IPS-20b (cell line): ENCODE results near the gene ARMC6.
A peak's percentile ranks its signal among the peaks of the same experiment; 100 is the strongest.

Experiments
- H3K27ac ChIP-seq: one replicate; pipeline ENCODE4 v1.5.1; 2013; ENCODE audit warnings: low read length
- H3K27me3 ChIP-seq: 2 replicates; pipeline ENCODE4 v1.6.1; 2013; ENCODE audit warnings: mild to moderate bottlenecking, low read length, inconsistent platforms; ENCODE audit not compliant: insufficient read depth
- H3K36me3 ChIP-seq: 2 replicates; pipeline ENCODE4 v1.6.1; 2013; ENCODE audit warnings: low read depth, mild to moderate bottlenecking, inconsistent platforms, low read length, moderate library complexity; ENCODE audit not compliant: insufficient read depth
- H3K4me1 ChIP-seq: 2 replicates; pipeline ENCODE4 v1.6.1; 2013; ENCODE audit warnings: mild to moderate bottlenecking, control low read depth, inconsistent platforms, low read length, moderate library complexity; ENCODE audit not compliant: insufficient read depth
- H3K4me3 ChIP-seq: 2 replicates; pipeline ENCODE4 v1.5.1; 2013; ENCODE audit warnings: mild to moderate bottlenecking, low read length, inconsistent platforms
- H3K9ac ChIP-seq: 2 replicates; pipeline ENCODE4 v1.6.1; 2013; ENCODE audit warnings: low read depth, mild to moderate bottlenecking, inconsistent platforms, low read length, moderate library complexity
- H3K9me3 ChIP-seq: 2 replicates; pipeline ENCODE4 v1.6.1; 2013; ENCODE audit warnings: mild to moderate bottlenecking, low read depth, low read length, inconsistent platforms; ENCODE audit not compliant: insufficient read depth

Gene ARMC6

GRCh38 chr19:19033426-19034203 lies at the start of gene ARMC6, which contains the start of gene SUGP2:
ARMC6 (plus strand) TSS chr19:19033603; CDS start chr19:19034210, 607 bp downstream.
SUGP2 (minus strand) TSS chr19:19033517; CDS start chr19:19031071, 2,446 bp downstream.
- Histone ChIP-seq H3K36me3 (peaks cover 56% of the 10 kb centered on the region), H3K9me3 (peaks cover 8% of the 10 kb centered on the region), H3K27ac (peak within 1 kb of the TSS; percentile 83), H3K4me1 (0 out of 2 replicates have a peak, but pooled peaks cover 3% of the 10 kb centered on the region), H3K9ac (peak within 1 kb of the TSS; percentile 93; the same call in 1 of the 2 replicates), H3K27me3 (no peaks in the 10 kb centered on the region), H3K4me3 (peak within 1 kb of the TSS; percentile 92)

GRCh38 chr19:18984251-18984650 lies 49.2 kb upstream of the ARMC6 start:
- no peak overlapping the region for H3K9ac ChIP-seq
- H3K4me1 ChIP-seq: no peaks in the 10 kb centered on the region
- H3K27me3 ChIP-seq: peaks cover 8% of the 10 kb centered on the region
- no peak overlapping the region for H3K27ac ChIP-seq
- no peak overlapping the region for H3K4me3 ChIP-seq
- no peaks in the 10 kb centered on the region for H3K36me3 ChIP-seq
- no peaks in the 10 kb centered on the region for H3K9me3 ChIP-seq

GRCh38 chr19:18985257-18985656 lies 48.1 kb upstream of the ARMC6 start:
- H3K4me3 ChIP-seq: no peak overlapping the region
- peaks cover 8% of the 10 kb centered on the region for H3K27me3 ChIP-seq
- H3K4me1 ChIP-seq: no peaks in the 10 kb centered on the region
- no peaks in the 10 kb centered on the region for H3K36me3 ChIP-seq
- H3K27ac ChIP-seq: no peak overlapping the region
- no peaks in the 10 kb centered on the region for H3K9me3 ChIP-seq
- no peak overlapping the region for H3K9ac ChIP-seq

GRCh38 chr19:18987456-18987855 lies 45.9 kb upstream of the ARMC6 start:
- no peaks in the 10 kb centered on the region for H3K4me1 ChIP-seq

GRCh38 chr19:18989316-18989715 lies 44.1 kb upstream of the ARMC6 start:
- H3K36me3 ChIP-seq: peaks cover 23% of the 10 kb centered on the region
- H3K27me3 ChIP-seq: peaks cover 5% of the 10 kb centered on the region
- no peak overlapping the region for H3K27ac ChIP-seq
- H3K9ac ChIP-seq: no peak overlapping the region
- H3K4me1 ChIP-seq: no peaks in the 10 kb centered on the region
- no peaks in the 10 kb centered on the region for H3K9me3 ChIP-seq
- no peak overlapping the region for H3K4me3 ChIP-seq

More at GRCh38 chr19:18987456-18987855, 45.9 kb upstream of the ARMC6 start:
- Histone ChIP-seq H3K9ac (no peak overlapping the region), H3K4me3 (no peak overlapping the region), H3K9me3 (no peaks in the 10 kb centered on the region), H3K36me3 (peaks cover 5% of the 10 kb centered on the region; the same call in 1 of the 2 replicates), H3K27ac (no peak overlapping the region), H3K27me3 (peaks cover 8% of the 10 kb centered on the region)

GRCh38 chr19:18990128-18990708 lies 43.2 kb upstream of the ARMC6 start:
- no peaks in the 10 kb centered on the region for H3K9me3 ChIP-seq
- no peak overlapping the region for H3K9ac ChIP-seq
- H3K4me1 ChIP-seq: no peaks in the 10 kb centered on the region
- peaks cover 32% of the 10 kb centered on the region for H3K36me3 ChIP-seq
- H3K4me3 ChIP-seq: no peak overlapping the region
- no peak overlapping the region for H3K27ac ChIP-seq
- H3K27me3 ChIP-seq: peaks cover 5% of the 10 kb centered on the region; the same call in 1 of the 2 replicates

- H3K36me3 ChIP-seq: peaks cover 33% of the 10 kb centered on the region
- H3K4me3 ChIP-seq: no peak overlapping the region
- H3K9me3 ChIP-seq: no peaks in the 10 kb centered on the region
- H3K4me1 ChIP-seq: peaks cover 4% of the 10 kb centered on the region; the same call in 1 of the 2 replicates
- H3K27me3 ChIP-seq: no peaks in the 10 kb centered on the region; the same call in 1 of the 2 replicates
- no peak overlapping the region for H3K27ac ChIP-seq
- H3K9ac ChIP-seq: no peak overlapping the region
These were observed 42.4 kb upstream of the ARMC6 start for GRCh38 chr19:18991006-18991405.

- H3K27me3 ChIP-seq: no peaks in the 10 kb centered on the region; the same call in 1 of the 2 replicates
- H3K27ac ChIP-seq: no peak overlapping the region
- peaks cover 33% of the 10 kb centered on the region for H3K36me3 ChIP-seq
- no peaks in the 10 kb centered on the region for H3K9me3 ChIP-seq
- H3K4me1 ChIP-seq: peaks cover 4% of the 10 kb centered on the region; the same call in 1 of the 2 replicates
- no peak overlapping the region for H3K9ac ChIP-seq
- no peak overlapping the region for H3K4me3 ChIP-seq
These were observed 41.9 kb upstream of the ARMC6 start for GRCh38 chr19:18991468-18991867.

- H3K4me1 ChIP-seq: peaks cover 4% of the 10 kb centered on the region; the same call in 1 of the 2 replicates
- no peaks in the 10 kb centered on the region for H3K27me3 ChIP-seq
- H3K27ac ChIP-seq: no peak overlapping the region
- H3K9me3 ChIP-seq: no peaks in the 10 kb centered on the region
- H3K4me3 ChIP-seq: no peak overlapping the region
- H3K36me3 ChIP-seq: peaks cover 40% of the 10 kb centered on the region
- H3K9ac ChIP-seq: no peak overlapping the region
These were observed 40.7 kb upstream of the ARMC6 start for GRCh38 chr19:18992696-18993095.

GRCh38 chr19:18993115-18993514 lies 40.3 kb upstream of the ARMC6 start:
- Histone ChIP-seq H3K4me1 (peaks cover 4% of the 10 kb centered on the region; the same call in 1 of the 2 replicates), H3K27ac (no peak overlapping the region), H3K36me3 (peaks cover 44% of the 10 kb centered on the region), H3K4me3 (no peak overlapping the region), H3K9ac (no peak overlapping the region), H3K9me3 (no peaks in the 10 kb centered on the region), H3K27me3 (no peaks in the 10 kb centered on the region)

GRCh38 chr19:18995804-18996241 lies 37.6 kb upstream of the ARMC6 start:
- H3K9ac ChIP-seq: no peak overlapping the region
- no peaks in the 10 kb centered on the region for H3K27me3 ChIP-seq
- H3K4me3 ChIP-seq: no peak overlapping the region
- H3K9me3 ChIP-seq: no peaks in the 10 kb centered on the region
- peaks cover 4% of the 10 kb centered on the region; the same call in 1 of the 2 replicates for H3K4me1 ChIP-seq
- H3K27ac ChIP-seq: no peak overlapping the region
- H3K36me3 ChIP-seq: peaks cover 67% of the 10 kb centered on the region
